HepG2 (cell line): ENCODE measurements around the gene TAAR9. TPM values are rescaled to one million over a fixed set of nuclear protein-coding genes. Genes with fewer than 3 reads are reported as not detected.

Experiments
- ATF4 ChIP-seq, 2 experiments: fragments of 450-650 bp in 1 of 2; sonication (generic) in 1 of 2; formaldehyde crosslinking; IDR thresholded peaks; 2 replicates each; pipeline versions ENCODE4 v1.5.0 to v1.8.0; 2020 to 2022; ENCODE audit warnings: mild to moderate bottlenecking in 1 of 2, missing genetic modification reagents in 1 of 2
- BCL6 ChIP-seq: IDR thresholded peaks from 2 replicates; pipeline ENCODE4 v1.6.1; 2016; ENCODE audit warnings: missing genetic modification reagents, missing compliant biosample characterization
- DRAP1 ChIP-seq: IDR thresholded peaks from 2 replicates; pipeline ENCODE4 v1.6.1; 2016; ENCODE audit warnings: missing genetic modification reagents, missing compliant biosample characterization
- KDM4B ChIP-seq: sonication (generic); formaldehyde crosslinking; IDR thresholded peaks from 2 replicates; pipeline ENCODE4 v1.4.0; 2020; ENCODE audit warnings: missing genetic modification reagents
- LRRFIP1 ChIP-seq: sonication (generic); formaldehyde crosslinking; conservative IDR thresholded peaks from 2 replicates; pipeline ENCODE4 v1.4.0; 2020; ENCODE audit warnings: missing genetic modification reagents
- MTF2 ChIP-seq: sonication (generic); formaldehyde crosslinking; IDR thresholded peaks from 2 replicates; pipeline ENCODE4 v1.5.0; 2020; ENCODE audit warnings: missing genetic modification reagents, borderline replicate concordance
- SP2 ChIP-seq: sonication (generic); formaldehyde crosslinking; IDR thresholded peaks from 2 replicates; pipeline ENCODE4 v1.5.1; 2020; ENCODE audit warnings: mild to moderate bottlenecking, missing genetic modification reagents
- SPEN ChIP-seq: sonication (generic); formaldehyde crosslinking; IDR thresholded peaks from 2 replicates; pipeline ENCODE4 v1.5.1; 2020; ENCODE audit warnings: low read depth, mild to moderate bottlenecking, missing genetic modification reagents
- U2AF2 ChIP-seq: fragments of 200-400 bp; formaldehyde crosslinking; IDR thresholded peaks from 2 replicates; pipeline ENCODE4 v1.6.1; 2017; ENCODE audit warnings: low read depth, mild to moderate bottlenecking, low read length
- ZEB1 ChIP-seq: IDR thresholded peaks from 2 replicates; pipeline ENCODE4 v1.6.1; 2012; ENCODE audit warnings: mild to moderate bottlenecking, low read depth, inconsistent platforms; ENCODE audit not compliant: insufficient replicate concordance
- ZFAT ChIP-seq: sonication (generic); formaldehyde crosslinking; conservative IDR thresholded peaks from 2 replicates; pipeline ENCODE4 v1.8.1; 2023; ENCODE audit warnings: missing genetic modification reagents, inconsistent platforms
- ZFP62 ChIP-seq: sonication (generic); formaldehyde crosslinking; IDR thresholded peaks from 2 replicates; pipeline ENCODE4 v1.4.0; 2020; ENCODE audit warnings: missing genetic modification reagents
- ZNF337 ChIP-seq: sonication (generic); formaldehyde crosslinking; IDR thresholded peaks from 2 replicates; pipeline ENCODE4 v1.5.1; 2020; ENCODE audit warnings: missing genetic modification reagents, low read depth, mild to moderate bottlenecking, borderline replicate concordance
- ZNF646 ChIP-seq: sonication (generic); formaldehyde crosslinking; IDR thresholded peaks from 2 replicates; pipeline ENCODE4 v1.9.0; 2021; ENCODE audit warnings: mild to moderate bottlenecking, missing genetic modification reagents
- ZNF737 ChIP-seq: sonication (generic); formaldehyde crosslinking; IDR thresholded peaks from 2 replicates; pipeline ENCODE4 v1.5.0; 2020; ENCODE audit warnings: missing genetic modification reagents, mild to moderate bottlenecking, borderline replicate concordance
- ZNF747 ChIP-seq: sonication (generic); formaldehyde crosslinking; IDR thresholded peaks from 2 replicates; pipeline ENCODE4 v1.8.1; 2023; ENCODE audit warnings: missing genetic modification reagents, mild to moderate bottlenecking, borderline replicate concordance
- polyA plus RNA-seq, 8 experiments: library from polyadenylated mRNA; depleted of rRNA in 3 of 8; stranded (reverse) in 7 of 8; unstranded in 1 of 8; fragments of >200 nt; fragmentation: Illumina TruSeq in 4 of 8; extraction: Trizol in 4 of 8; gene quantifications; 2 replicates each; pipeline versions ENCODE4 v1.2.1 to v1.2.3, GENCODE V29; 2011 to 2016; ENCODE audit warnings: low read depth in 4 of 8, missing spikeins in 1 of 8, mixed read lengths in 1 of 8; ENCODE audit not compliant: insufficient read depth in 1 of 8
- total RNA-seq, 5 experiments: library from RNA; depleted of rRNA; stranded (reverse); fragments of >200 nt; fragmentation: Illumina TruSeq; extraction: Trizol; gene quantifications; 2 replicates each; pipeline ENCODE4 v1.2.3, GENCODE V29; 2016; ENCODE audit warnings: low read depth in 1 of 5

The TAAR9 gene
- total and polyA plus RNA-seq, 2 of the 13 experiments (the other 11 are each of a cell fraction or from before 2014, with no cell fraction given) = 0.07 TPM; not detected in 1

- TF ChIP-seq ZNF737 = no peak
- peak; percentile 19; the same call in 1 of the 2 replicates for TF ChIP-seq KDM4B
- TF ChIP-seq ZEB1 = peak; percentile 69
- TF ChIP-seq SP2 (CRISPR knock-in tag) = peak; percentile 87
- TF ChIP-seq BCL6 (CRISPR knock-in tag) = peak; percentile 72
- no peak for TF ChIP-seq ZFP62 (CRISPR knock-in tag)
- TF ChIP-seq LRRFIP1 (CRISPR knock-in tag) = no peak
- peak in 1 of 2 experiments; percentile 45; a peak in 1 of 4 replicates for TF ChIP-seq ATF4 (CRISPR knock-in tag; IDR thresholded peaks at IDR 0.05)
- peak; percentile 45; the same call in 1 of the 2 replicates for TF ChIP-seq ZFAT (CRISPR knock-in tag)
- TF ChIP-seq ZNF337 (CRISPR knock-in tag) = peak; percentile 73; the same call in 1 of the 2 replicates
- peak; percentile 88 for TF ChIP-seq ZNF747 (CRISPR knock-in tag)
- peak; percentile 83 for TF ChIP-seq SPEN (CRISPR knock-in tag)
- TF ChIP-seq ZNF646 (CRISPR knock-in tag) = no peak
- TF ChIP-seq DRAP1 = peak; percentile 89
- no peak for TF ChIP-seq U2AF2
- TF ChIP-seq MTF2 = peak; percentile 87; the same call in 1 of the 2 replicates
Measured at GRCh38 chr6:132512638-132513632, 25.1 kb upstream of the TAAR9 start, which contains the start of gene STX7 (continued).
